IMR-90 (cell line): ENCODE measurements around the gene MRPL21. TPM values are rescaled to one million over a fixed set of nuclear protein-coding genes. Genes with fewer than 3 reads are reported as not detected.

Source experiments
- ATAC-seq: fragments of 200-7000 bp; cut with Tn5 transposase; 2 replicates; pipeline ENCODE4 v1.9.1; 2020; ENCODE audit warnings: low read depth, mild to moderate bottlenecking, moderate library complexity
- BruUV-seq: library from RNA; stranded (reverse); fragments of 400-500 nt; replicated peaks from 2 replicates; lab custom pipeline; 2021; lab: Mats Ljungman, UMichigan
- CTCF ChIA-PET: fragments of 300-600 bp; formaldehyde crosslinking; extraction: SDS; loops from one replicate; lab custom pipeline; 2021; ENCODE audit warnings: antibody characterized with exemption; lab: Yijun Ruan, JAX
- POLR2A ChIA-PET: fragments of 300-600 bp; sonication (Branson Sonifier 250); formaldehyde crosslinking; loops from one replicate; lab custom pipeline; 2022; ENCODE audit warnings: antibody characterized with exemption; ENCODE audit not compliant: unreplicated experiment; lab: Charles Lee
- DNase-seq: peaks from one replicate; pipeline ENCODE4 v3.0.0; 2013
- H2AFZ ChIP-seq: replicated peaks from 2 replicates; pipeline ENCODE3; 2013; ENCODE audit warnings: low read length, mild to moderate bottlenecking; ENCODE audit not compliant: poor library complexity
- H2AK5ac ChIP-seq: 2 replicates; pipeline ENCODE4 v1.6.1; 2013; ENCODE audit warnings: low read depth, low read length, inconsistent platforms
- H2AK9ac ChIP-seq: replicated peaks from 2 replicates; pipeline ENCODE3; 2013; ENCODE audit warnings: mild to moderate bottlenecking, low read depth, low read length, moderate library complexity; ENCODE audit not compliant: poor library complexity
- H2BK120ac ChIP-seq: 2 replicates; pipeline ENCODE4 v1.6.1; 2013; ENCODE audit warnings: low read depth, low read length, inconsistent platforms
- H2BK15ac ChIP-seq: 3 replicates; pipeline ENCODE4 v1.6.1; 2013; ENCODE audit warnings: low read depth, low read length, inconsistent platforms
- H2BK20ac ChIP-seq: 2 replicates; pipeline ENCODE4 v1.6.1; 2013; ENCODE audit warnings: low read depth, mild to moderate bottlenecking, inconsistent platforms, low read length, moderate library complexity
- H2BK5ac ChIP-seq: 2 replicates; pipeline ENCODE4 v1.6.1; 2013; ENCODE audit warnings: mild to moderate bottlenecking, low read depth, low read length, inconsistent platforms; ENCODE audit not compliant: poor library complexity, severe bottlenecking
- H3K14ac ChIP-seq: replicated peaks from 2 replicates; pipeline ENCODE4 v1.6.1; 2013; ENCODE audit warnings: low read depth, low read length, inconsistent platforms
- H3K18ac ChIP-seq: 2 replicates; pipeline ENCODE4 v1.6.1; 2013; ENCODE audit warnings: low read depth, low read length, control low read depth
- H3K23ac ChIP-seq: 2 replicates; pipeline ENCODE4 v1.6.1; 2013; ENCODE audit warnings: low read depth, low read length, inconsistent platforms
- H3K27ac ChIP-seq: 2 replicates; pipeline ENCODE4 v1.5.1; 2013; ENCODE audit warnings: mild to moderate bottlenecking, control low read depth, low read length; ENCODE audit not compliant: insufficient read depth
- H3K27me3 ChIP-seq: 2 replicates; pipeline ENCODE4 v1.6.1; 2013; ENCODE audit warnings: low read length; ENCODE audit not compliant: control insufficient read depth, insufficient read depth
- H3K36me3 ChIP-seq: 2 replicates; pipeline ENCODE4 v1.6.1; 2013; ENCODE audit warnings: low read length, mixed read lengths; ENCODE audit not compliant: control insufficient read depth, insufficient read depth
- H3K4ac ChIP-seq: 2 replicates; pipeline ENCODE4 v1.6.1; 2013; ENCODE audit warnings: low read depth, low read length, inconsistent platforms
- H3K4me1 ChIP-seq: 2 replicates; pipeline ENCODE4 v1.6.1; 2013; ENCODE audit warnings: low read length, mixed read lengths; ENCODE audit not compliant: control insufficient read depth, insufficient read depth
- H3K4me2 ChIP-seq: 2 replicates; pipeline ENCODE4 v1.6.1; 2013; ENCODE audit warnings: low read depth, mild to moderate bottlenecking, control low read depth, low read length, moderate library complexity
- H3K4me3 ChIP-seq: 2 replicates; pipeline ENCODE4 v1.5.1; 2013; ENCODE audit warnings: low read depth, mild to moderate bottlenecking, control low read depth, low read length, moderate library complexity; ENCODE audit not compliant: insufficient read depth
- H3K56ac ChIP-seq: 2 replicates; pipeline ENCODE4 v1.6.1; 2013; ENCODE audit warnings: low read length, inconsistent platforms; ENCODE audit not compliant: insufficient read depth; ENCODE audit errors: extremely low read depth
- H3K79me1 ChIP-seq, 2 experiments: 2 replicates each; pipeline ENCODE4 v1.6.1; 2013; ENCODE audit warnings: low read length in 2 of 2, inconsistent platforms in 1 of 2, low read depth in 1 of 2
- H3K9ac ChIP-seq: 2 replicates; pipeline ENCODE4 v1.6.1; 2013; ENCODE audit warnings: low read depth, low read length, control low read depth
- H3K9me1 ChIP-seq: 2 replicates; pipeline ENCODE4 v1.6.1; 2013; ENCODE audit warnings: low read length, inconsistent platforms; ENCODE audit not compliant: insufficient read depth
- H3K9me3 ChIP-seq: 2 replicates; pipeline ENCODE4 v1.6.1; 2013; ENCODE audit warnings: low read length; ENCODE audit not compliant: control insufficient read depth, insufficient read depth
- H4K20me1 ChIP-seq: 2 replicates; pipeline ENCODE4 v1.6.1; 2013; ENCODE audit warnings: low read length, inconsistent platforms; ENCODE audit not compliant: insufficient read depth
- H4K5ac ChIP-seq: 2 replicates; pipeline ENCODE4 v1.6.1; 2013; ENCODE audit warnings: mild to moderate bottlenecking, low read depth, low read length, control low read depth
- H4K8ac ChIP-seq, 2 experiments: 2 replicates each; pipeline ENCODE4 v1.6.1; 2013; ENCODE audit warnings: low read depth in 2 of 2, low read length in 2 of 2, control low read depth in 1 of 2, inconsistent platforms in 1 of 2
- H4K91ac ChIP-seq: 2 replicates; pipeline ENCODE4 v1.6.1; 2013; ENCODE audit warnings: low read depth, low read length, inconsistent platforms; ENCODE audit not compliant: insufficient read depth
- BHLHE40 ChIP-seq: fragments of 150-350 bp; IDR thresholded peaks from 2 replicates; pipeline ENCODE4 v1.6.1; 2016; ENCODE audit warnings: mild to moderate bottlenecking, low read depth, low read length
- CHD1 ChIP-seq: IDR thresholded peaks from 2 replicates; pipeline ENCODE4 v1.6.1; 2012; ENCODE audit warnings: low read depth, low read length, improper control_type of control experiment
- FOS ChIP-seq: fragments of 150-350 bp; IDR thresholded peaks from 2 replicates; pipeline ENCODE4 v1.6.1; 2016; ENCODE audit warnings: low read depth, low read length
- NFE2L2 ChIP-seq: fragments of 150-350 bp; IDR thresholded peaks from 2 replicates; pipeline ENCODE4 v1.6.1; 2016; ENCODE audit warnings: low read depth, mild to moderate bottlenecking, low read length
- RFX5 ChIP-seq: IDR thresholded peaks from 2 replicates; pipeline ENCODE4 v1.8.0; 2012; ENCODE audit warnings: low read depth, mild to moderate bottlenecking, low read length, moderate library complexity
- SMC3 ChIP-seq: fragments of 150-350 bp; IDR thresholded peaks from 2 replicates; pipeline ENCODE4 v1.6.1; 2016; ENCODE audit warnings: low read depth, mild to moderate bottlenecking, antibody characterized with exemption, low read length, moderate library complexity
- WGBS, 2 experiments: methylation state at CpG; one replicate each; pipeline versions ENCODE4 v1.1.5 to v1.1.7; 2013; ENCODE audit warnings: missing lambda C conversion rate in 2 of 2; ENCODE audit not compliant: insufficient read length in 1 of 2; ENCODE audit errors: extremely low coverage in 2 of 2; 5-methylcytosine and 5-hydroxymethylcytosine counted together
- dilution Hi-C: fragments of 300-500 bp; cut with HindIII; formaldehyde crosslinking; loops from one replicate; pipeline ENCODE4 v1.14.3; 2018; ENCODE audit warnings: low sequenced_read_pairs; ENCODE audit not compliant: unreplicated experiment
- in situ Hi-C: fragments of 300-500 bp; cut with MboI; formaldehyde crosslinking; loops from 3 replicates; pipeline ENCODE4 v1.14.3; 2019; ENCODE audit warnings: low sequenced_read_pairs, inconsistent platforms, mixed read lengths
- intact Hi-C: fragments of 100-400 bp; cut with micrococcal nuclease; formaldehyde crosslinking; loops from 2 replicates; pipeline ENCODE4 v1.10.0; 2022
- polyA plus RNA-seq, 3 experiments: library from polyadenylated mRNA; depleted of rRNA; stranded (reverse); fragments of >200 nt; gene quantifications; 2 replicates each; pipeline ENCODE4 v1.2.3, GENCODE V29; 2012; ENCODE audit warnings: low replicate concordance in 1 of 3
- total RNA-seq: library from RNA; depleted of rRNA; stranded (reverse); fragments of >200 nt; gene quantifications from 2 replicates; pipeline ENCODE4 v1.2.3, GENCODE V29; 2012

The MRPL21 gene
- total and polyA plus RNA-seq, 2 of the 4 experiments (the other 2 are of a cell fraction) = 19.2 to 26.3 TPM

GRCh38 chr11:68852628-68853027 lies 51.0 kb downstream of the MRPL21 start:
- H3K4me2 ChIP-seq = no peak overlapping the region
- H4K91ac ChIP-seq = no peak overlapping the region
- no peak overlapping the region for H3K14ac ChIP-seq
- no peaks in the 10 kb centered on the region for H3K9me1 ChIP-seq
- peaks cover 35% of the 10 kb centered on the region for H3K27me3 ChIP-seq
- no peak overlapping the region for H3K4me3 ChIP-seq
- no peak overlapping the region for H2AK9ac ChIP-seq
- ATAC-seq (no peak), DNase-seq (no peak)
- ChIA-PET POLR2A (no interaction called here), CTCF (no interaction called here)
- dilution Hi-C loops = no loop called here
- H2AK5ac ChIP-seq = no peak overlapping the region
- no peak overlapping the region for H2BK20ac ChIP-seq
- H3K4ac ChIP-seq = no peak overlapping the region
- H3K9me3 ChIP-seq = no peaks in the 10 kb centered on the region; the same call in 1 of the 2 replicates
- H3K23ac ChIP-seq = no peak overlapping the region
- H3K36me3 ChIP-seq = no peaks in the 10 kb centered on the region
- no peak overlapping the region for H3K27ac ChIP-seq
- TF ChIP-seq RFX5 = no peak
- TF ChIP-seq NFE2L2 = no peak
- no peak for TF ChIP-seq SMC3
- no peak for TF ChIP-seq FOS
- TF ChIP-seq BHLHE40 = no peak
- no peak for TF ChIP-seq CHD1
- in situ Hi-C loops = no loop called here
- BruUV-seq = no TSS peak
- whole genome bisulfite sequencing, 2 experiments = 51% methylated on average over 5 of the region's 8 CpGs; no CpG with 5 or more reads in 1 of the 2 experiments
- no peak overlapping the region for H3K56ac ChIP-seq
- H2BK15ac ChIP-seq = no peak overlapping the region
- H3K4me1 ChIP-seq = peaks cover 2% of the 10 kb centered on the region; the same call in 1 of the 2 replicates
- no peak overlapping the region for H3K18ac ChIP-seq
- H4K8ac ChIP-seq = no peak overlapping the region
- intact Hi-C loops = no loop called here
- H2BK120ac ChIP-seq = no peak overlapping the region
- no peaks in the 10 kb centered on the region for H4K20me1 ChIP-seq
- H2AFZ ChIP-seq = no peak overlapping the region
- no peak overlapping the region for H2BK5ac ChIP-seq
- no peak overlapping the region for H4K5ac ChIP-seq
- H3K79me1 ChIP-seq = no peaks in the 10 kb centered on the region
- H3K9ac ChIP-seq = no peak overlapping the region
